GM12878 (cell line): ENCODE measurements around the gene POU3F3. TPM values are rescaled to one million over a fixed set of nuclear protein-coding genes. Genes with fewer than 3 reads are reported as not detected.

ENCODE experiments used
- ATAC-seq: fragments of 200-7000 bp; cut with Tn5 transposase; 3 replicates; pipeline ENCODE4 v1.9.1; 2020; ENCODE audit warnings: mild to moderate bottlenecking, moderate library complexity
- BruUV-seq: library from RNA; stranded (reverse); fragments of 400-500 nt; replicated peaks from 2 replicates; lab custom pipeline; 2021; lab: Mats Ljungman, UMichigan
- CTCF ChIA-PET: fragments of 300-600 bp; sonication (Branson Sonifier 250); formaldehyde crosslinking; extraction: SDS; loops from one replicate; lab custom pipeline; 2021; ENCODE audit warnings: inconsistent platforms; lab: Yijun Ruan, JAX
- POLR2A ChIA-PET: fragments of 350-600 bp; formaldehyde crosslinking; extraction: SDS; loops from one replicate; lab custom pipeline; 2021; ENCODE audit warnings: inconsistent platforms; lab: Charles Lee
- RAD21 ChIA-PET: fragments of 300-600 bp; sonication (Branson Sonifier 250); formaldehyde crosslinking; loops from one replicate; lab custom pipeline; 2023; ENCODE audit warnings: antibody characterized with exemption; ENCODE audit not compliant: unreplicated experiment; lab: Charles Lee
- SMC1A ChIA-PET: fragments of 300-600 bp; sonication (Branson Sonifier 250); formaldehyde crosslinking; loops from one replicate; lab custom pipeline; 2023; ENCODE audit not compliant: unreplicated experiment, uncharacterized antibody; lab: Charles Lee
- DNase-seq: peaks from one replicate; pipeline ENCODE4 v3.0.0-alpha.2; 2011; ENCODE audit warnings: low read depth, low spot score
- FAIRE-seq: peaks from 3 replicates; lab custom pipeline; 2011; peaks lifted over from hg19 to GRCh38; lab: Jason Lieb, UNC
- H2AFZ ChIP-seq: 2 replicates; pipeline ENCODE4 v1.6.0; 2011; ENCODE audit warnings: low read depth, low read length, control low read depth; ENCODE audit not compliant: control insufficient read depth
- H3K27ac ChIP-seq: 2 replicates; pipeline ENCODE4 v1.5.1; 2011; ENCODE audit warnings: control low read depth; ENCODE audit not compliant: control insufficient read depth, insufficient read depth
- H3K27me3 ChIP-seq, 2 experiments: replicated peaks in 1 of 2; 2 replicates each; pipeline versions ENCODE4 v1.6.0 to v1.6.1; 2011; ENCODE audit warnings: low read length in 1 of 2; ENCODE audit not compliant: control insufficient read depth in 2 of 2, insufficient read depth in 2 of 2
- H3K36me3 ChIP-seq, 2 experiments: 2 replicates each; pipeline ENCODE4 v1.5.1; 2011; ENCODE audit warnings: low read length in 1 of 2; ENCODE audit not compliant: control insufficient read depth in 2 of 2, insufficient read depth in 2 of 2
- H3K4me1 ChIP-seq: 2 replicates; pipeline ENCODE4 v1.6.1; 2011; ENCODE audit warnings: mild to moderate bottlenecking, low read length, moderate library complexity, mixed read lengths; ENCODE audit not compliant: control insufficient read depth, insufficient read depth
- H3K4me2 ChIP-seq: 2 replicates; pipeline ENCODE4 v1.6.0; 2011; ENCODE audit warnings: control low read depth; ENCODE audit not compliant: control insufficient read depth, insufficient read depth
- H3K4me3 ChIP-seq: fragments of 200-600 bp; sonication (generic); 2 replicates; pipeline ENCODE4 v1.5.1; 2016
- H3K79me2 ChIP-seq: 2 replicates; pipeline ENCODE4 v1.6.0; 2011; ENCODE audit warnings: low read length; ENCODE audit not compliant: control insufficient read depth, insufficient read depth
- H3K9ac ChIP-seq: 2 replicates; pipeline ENCODE4 v1.8.0; 2011; ENCODE audit warnings: low read length, control low read depth, mixed read lengths; ENCODE audit not compliant: control insufficient read depth, insufficient read depth
- H3K9me3 ChIP-seq: replicated peaks from 3 replicates; pipeline ENCODE4 v1.5.1; 2011; ENCODE audit warnings: mild to moderate bottlenecking, low read length; ENCODE audit not compliant: control insufficient read depth, insufficient read depth
- H4K20me1 ChIP-seq: 2 replicates; pipeline ENCODE4 v1.6.0; 2011; ENCODE audit not compliant: control insufficient read depth, insufficient read depth
- BMI1 ChIP-seq: fragments of 450-650 bp; IDR thresholded peaks from 2 replicates; pipeline ENCODE4 v1.6.1; 2016; ENCODE audit warnings: mild to moderate bottlenecking, moderate library complexity, borderline replicate concordance
- CHD1 ChIP-seq: IDR thresholded peaks from 2 replicates; pipeline ENCODE4 v1.6.1; 2012; ENCODE audit warnings: low read depth, low read length, improper control_type of control experiment
- E4F1 ChIP-seq: fragments of 450-650 bp; IDR thresholded peaks from 2 replicates; pipeline ENCODE4 v1.6.1; 2018; ENCODE audit warnings: borderline replicate concordance, mild to moderate bottlenecking; ENCODE audit not compliant: partially characterized antibody
- ESRRA ChIP-seq: IDR thresholded peaks from 2 replicates; pipeline ENCODE4 v1.6.1; 2012; ENCODE audit warnings: mild to moderate bottlenecking, low read length, improper control_type of control experiment
- KDM1A ChIP-seq: fragments of 200-600 bp; sonication (generic); IDR thresholded peaks from 2 replicates; pipeline ENCODE4 v1.6.1; 2016; ENCODE audit warnings: borderline replicate concordance
- MLLT1 ChIP-seq: fragments of 450-650 bp; IDR thresholded peaks from 2 replicates; pipeline ENCODE4 v1.6.1; 2016; ENCODE audit warnings: mild to moderate bottlenecking
- MTA2 ChIP-seq: fragments of 450-650 bp; IDR thresholded peaks from 2 replicates; pipeline ENCODE4 v1.6.1; 2016; ENCODE audit warnings: low read depth, mild to moderate bottlenecking, moderate library complexity
- MYC ChIP-seq: IDR thresholded peaks from 2 replicates; pipeline ENCODE4 v1.6.1; 2011; ENCODE audit warnings: mild to moderate bottlenecking, low read length, moderate library complexity, inconsistent platforms; ENCODE audit not compliant: insufficient read depth, insufficient replicate concordance, insufficient read length, severe bottlenecking
- RELA ChIP-seq: fragments of 450-650 bp; IDR thresholded peaks from 2 replicates; pipeline ENCODE4 v1.8.0; 2014; ENCODE audit warnings: borderline replicate concordance; ENCODE audit not compliant: partially characterized antibody
- SRF ChIP-seq, 2 experiments: IDR thresholded peaks; 2 replicates each; pipeline ENCODE4 v1.6.1; 2011; ENCODE audit warnings: low read depth in 2 of 2, low read length in 2 of 2, mild to moderate bottlenecking in 1 of 2, moderate library complexity in 1 of 2
- STAT1 ChIP-seq: fragments of 450-650 bp; conservative IDR thresholded peaks from 2 replicates; pipeline ENCODE4 v1.6.1; 2014; ENCODE audit warnings: antibody characterized with exemption, mild to moderate bottlenecking
- TBL1XR1 ChIP-seq: IDR thresholded peaks from 2 replicates; pipeline ENCODE4 v1.6.1; 2012; ENCODE audit warnings: low read depth, low read length, improper control_type of control experiment
- ZNF592 ChIP-seq: fragments of 450-650 bp; IDR thresholded peaks from 2 replicates; pipeline ENCODE4 v1.6.1; 2017; ENCODE audit warnings: mild to moderate bottlenecking, moderate library complexity
- WGBS: methylation state at CpG from one replicate; pipeline ENCODE4 v1.1.6; 2016; ENCODE audit warnings: low lambda C conversion rate; ENCODE audit not compliant: insufficient replicate concordance, insufficient coverage; ENCODE audit errors: missing lambda C conversion rate; 5-methylcytosine and 5-hydroxymethylcytosine counted together
- in situ Hi-C: fragments of 300-500 bp; cut with MboI; formaldehyde crosslinking; loops from 9 replicates; pipeline ENCODE4 v1.14.3; 2018; ENCODE audit warnings: mixed read lengths
- intact Hi-C: fragments of 100-400 bp; cut with micrococcal nuclease; formaldehyde crosslinking; loops from one replicate; pipeline ENCODE4 v1.14.2; 2022; ENCODE audit not compliant: unreplicated experiment
- polyA plus RNA-seq, 11 experiments: library from polyadenylated mRNA; depleted of rRNA in 4 of 11; unstranded in 6 of 11; stranded (reverse) in 5 of 11; fragments of >200 nt; fragmentation: Nextera tagmentation in 4 of 11; fragmentation: Illumina TruSeq in 1 of 11; extraction: Ambion mirVana in 4 of 11; extraction: Trizol in 1 of 11; gene quantifications; 1 replicate in 1 of 11; 2 replicates in 10 of 11; pipeline versions ENCODE4 v1.2.1 to v1.2.3, GENCODE V29; 2011 to 2016; ENCODE audit warnings: inconsistent platforms in 2 of 11, missing spikeins in 2 of 11, low read depth in 1 of 11
- total RNA-seq, 4 experiments: library from RNA; depleted of rRNA in 3 of 4; stranded (reverse); fragments of >200 nt in 3 of 4; fragmentation: Illumina TruSeq in 1 of 4; extraction: Trizol in 1 of 4; gene quantifications; 2 replicates each; pipeline versions ENCODE4 v1.2.1 to v1.2.3, GENCODE V29; 2013 to 2021

POU3F3 gene
- total and polyA plus RNA-seq, 10 of the 15 experiments (the other 5 are each of a cell fraction or from before 2014, with no cell fraction given), result not detected

GRCh38 chr2:104825124-104825865 is 28.6 kb upstream of the POU3F3 start (continued):
- TF ChIP-seq SRF (IDR thresholded peaks at IDR 0.05; ENCODE audit: low read depth in 2 of 2, low read length in 2 of 2) (no peak), ESRRA (no peak), KDM1A (no peak), BMI1 (no peak), CHD1 (no peak)

GRCh38 chr2:104826016-104826415 is 27.9 kb upstream of the POU3F3 start:
- no peak overlapping the region for H3K4me2 ChIP-seq
- H3K36me3 ChIP-seq, result no peaks in the 10 kb centered on the region
- RAD21 ChIA-PET, result no interaction called here
- no peaks in the 10 kb centered on the region for H3K4me1 ChIP-seq
- H3K4me3 ChIP-seq, result no peak overlapping the region
- H3K79me2 ChIP-seq, result no peaks in the 10 kb centered on the region
- in situ Hi-C loops (no loop called here), intact Hi-C loops (no loop called here)
- no peaks in the 10 kb centered on the region; a peak in 1 of 4 replicates for H3K27me3 ChIP-seq
- H3K9me3 ChIP-seq, result no peaks in the 10 kb centered on the region
- SMC1A ChIA-PET, result no interaction called here
- no peak overlapping the region for H3K27ac ChIP-seq
- 13% methylated on average over 2 of the region's 2 CpGs for WGBS
- ATAC-seq (no peak), FAIRE-seq (no peak), DNase-seq (no peak)
- H2AFZ ChIP-seq, result no peak overlapping the region
- H4K20me1 ChIP-seq, result no peaks in the 10 kb centered on the region
- POLR2A ChIA-PET, result no interaction called here
- no TSS peak for BruUV-seq
- CTCF ChIA-PET, result interaction anchor here (1.0 kb wide), 1 partner anchor 24 kb away, joined by 3 read pairs; no protein-coding TSS in a partner anchor
- H3K9ac ChIP-seq, result no peak overlapping the region
- TF ChIP-seq TBL1XR1, result no peak
- no peak for TF ChIP-seq MLLT1
- TF ChIP-seq RELA, result no peak
- TF ChIP-seq MTA2, result no peak
- no peak for TF ChIP-seq E4F1
- no peak for TF ChIP-seq MYC
- TF ChIP-seq STAT1, result no peak
- TF ChIP-seq ZNF592, result no peak
